ENCODE results near the gene BEND3.

Gene BEND3

GRCh38 chr6:107156617-107157016, 41.3 kb upstream of the BEND3 start (continued):
- TF ChIP-seq ESRRG (CRISPR knock-in tag; IDR thresholded peaks at IDR 0.05) (no peak), TCF4 (CRISPR knock-in tag; IDR thresholded peaks at IDR 0.05; ENCODE audit: borderline replicate concordance) (no peak), PATZ1 (CRISPR knock-in tag; IDR thresholded peaks at IDR 0.05; ENCODE audit: borderline replicate concordance) (no peak), ZNF565 (CRISPR knock-in tag; conservative IDR thresholded peaks at IDR 0.05; ENCODE audit: low read depth) (no peak), TOX (CRISPR knock-in tag; IDR thresholded peaks at IDR 0.05; ENCODE audit: borderline replicate concordance) (no peak), ZFP3 (CRISPR knock-in tag; IDR thresholded peaks at IDR 0.05) (no peak)

- ATAC-seq, result no peak
- TF ChIP-seq ZNF8 (CRISPR knock-in tag; IDR thresholded peaks at IDR 0.05) (no peak), ESRRG (CRISPR knock-in tag; IDR thresholded peaks at IDR 0.05) (no peak), CREB5 (CRISPR knock-in tag; IDR thresholded peaks at IDR 0.05; ENCODE audit: low read depth) (no peak), CSDC2 (CRISPR knock-in tag; IDR thresholded peaks at IDR 0.05) (no peak), CSRNP3 (CRISPR knock-in tag; IDR thresholded peaks at IDR 0.05) (no peak), ZNF70 (CRISPR knock-in tag; IDR thresholded peaks at IDR 0.05) (no peak), TOX (CRISPR knock-in tag; IDR thresholded peaks at IDR 0.05; ENCODE audit: borderline replicate concordance) (no peak), SNAI2 (CRISPR knock-in tag; IDR thresholded peaks at IDR 0.05) (no peak), TCF4 (CRISPR knock-in tag; IDR thresholded peaks at IDR 0.05; ENCODE audit: borderline replicate concordance) (no peak), ZC3H10 (CRISPR knock-in tag; IDR thresholded peaks at IDR 0.05) (no peak), BACH2 (CRISPR knock-in tag; IDR thresholded peaks at IDR 0.05; ENCODE audit: borderline replicate concordance) (no peak), RARB (CRISPR knock-in tag; IDR thresholded peaks at IDR 0.05) (no peak), ISL1 (CRISPR knock-in tag; IDR thresholded peaks at IDR 0.05) (no peak), PATZ1 (CRISPR knock-in tag; IDR thresholded peaks at IDR 0.05; ENCODE audit: borderline replicate concordance) (no peak)
Measured at GRCh38 chr6:107154801-107155160, 39.5 kb upstream of the BEND3 start.

- ATAC-seq, result no peak
Measured at GRCh38 chr6:107154131-107154800, 39.0 kb upstream of the BEND3 start.

More at GRCh38 chr6:107154131-107154800, 39.0 kb upstream of the BEND3 start:
- TF ChIP-seq ZNF8 (CRISPR knock-in tag; IDR thresholded peaks at IDR 0.05), result no peak
- TF ChIP-seq PATZ1 (CRISPR knock-in tag; IDR thresholded peaks at IDR 0.05; ENCODE audit: borderline replicate concordance), result no peak

Data from SK-N-SH treated with all-trans-retinoic acid at 6 μM for 48 hours (cell line).